NCI-H2196 treated with DMSO at 0.1 percent for 48 hours (cell line): ENCODE results near the gene ANKLE1.

Source experiments
- DNase-seq: peaks from one replicate; lab custom pipeline; 2025; ENCODE audit not compliant: unreplicated experiment; lab: John Stamatoyannopoulos, UW

ANKLE1 gene

GRCh38 chr19:17281391-17282304 lies at the start of gene ANKLE1:
Gene ANKLE1, plus strand, starts transcription at chr19:17281901. Its CDS starts 20 bp downstream, at chr19:17281921.
- DNase-seq: no peak

- no peak for DNase-seq
Observed at GRCh38 chr19:17232258-17232657, 49.4 kb upstream of the ANKLE1 start.

GRCh38 chr19:17234911-17235299 lies 46.8 kb upstream of the ANKLE1 start:
- DNase-seq: no peak

- DNase-seq: peak; percentile 60
Observed at GRCh38 chr19:17235300-17235970, 46.3 kb upstream of the ANKLE1 start.

GRCh38 chr19:17235971-17236777 lies 45.5 kb upstream of the ANKLE1 start:
- DNase-seq: peak; percentile 60

- DNase-seq: no peak
Observed at GRCh38 chr19:17236811-17237543, 44.7 kb upstream of the ANKLE1 start.

GRCh38 chr19:17237747-17238706 lies 43.7 kb upstream of the ANKLE1 start:
- DNase-seq: no peak

GRCh38 chr19:17240062-17240752 lies 41.5 kb upstream of the ANKLE1 start:
- DNase-seq: no peak

GRCh38 chr19:17240826-17241399 lies 40.8 kb upstream of the ANKLE1 start:
- no peak for DNase-seq

- no peak for DNase-seq
Observed at GRCh38 chr19:17242431-17243208, 39.1 kb upstream of the ANKLE1 start.

GRCh38 chr19:17243211-17243829 lies 38.4 kb upstream of the ANKLE1 start:
- no peak for DNase-seq

GRCh38 chr19:17243830-17244617 lies 37.7 kb upstream of the ANKLE1 start:
- DNase-seq: no peak

GRCh38 chr19:17244618-17245534 lies 36.8 kb upstream of the ANKLE1 start:
- DNase-seq: no peak

GRCh38 chr19:17245535-17245984 lies 36.1 kb upstream of the ANKLE1 start, which contains the start of gene NR2F6:
Gene NR2F6, minus strand, starts transcription at chr19:17245919. Its CDS starts 699 bp downstream, at chr19:17245220.
- no peak for DNase-seq

GRCh38 chr19:17246681-17247425 lies 34.8 kb upstream of the ANKLE1 start:
- peak; percentile 67 for DNase-seq
